HG03575 (cell line): ENCODE results near the gene EEF1AKMT4.

Experiments used
- ATAC-seq: cut with Tn5 transposase; IDR thresholded peaks from one replicate; pipeline ENCODE4 v1.9.1; 2021; ENCODE audit not compliant: unreplicated experiment, insufficient number of reproducible peaks, low FRiP score; ENCODE audit errors: extremely low read depth

The EEF1AKMT4 gene

DNA sequence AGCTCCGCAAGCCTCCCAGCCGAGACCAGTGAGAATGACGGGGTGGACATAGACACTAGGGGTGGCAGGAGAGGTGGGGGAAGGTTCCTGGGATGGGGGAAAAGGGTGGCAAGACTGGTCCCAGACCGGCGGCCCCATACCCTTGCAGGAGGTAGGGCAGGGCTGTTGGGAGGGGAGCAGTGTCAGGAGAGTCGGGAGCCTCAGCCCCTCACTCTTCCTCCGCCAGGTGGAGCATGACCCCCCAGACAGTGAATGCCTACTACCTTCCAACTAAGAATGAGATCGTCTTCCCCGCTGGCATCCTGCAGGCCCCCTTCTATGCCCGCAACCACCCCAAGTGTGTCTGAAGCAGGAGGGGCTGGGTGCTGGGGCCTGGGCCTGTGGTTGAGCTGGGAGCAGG, 40.9 kb downstream of the EEF1AKMT4 start:
- no peak for ATAC-seq

DNA sequence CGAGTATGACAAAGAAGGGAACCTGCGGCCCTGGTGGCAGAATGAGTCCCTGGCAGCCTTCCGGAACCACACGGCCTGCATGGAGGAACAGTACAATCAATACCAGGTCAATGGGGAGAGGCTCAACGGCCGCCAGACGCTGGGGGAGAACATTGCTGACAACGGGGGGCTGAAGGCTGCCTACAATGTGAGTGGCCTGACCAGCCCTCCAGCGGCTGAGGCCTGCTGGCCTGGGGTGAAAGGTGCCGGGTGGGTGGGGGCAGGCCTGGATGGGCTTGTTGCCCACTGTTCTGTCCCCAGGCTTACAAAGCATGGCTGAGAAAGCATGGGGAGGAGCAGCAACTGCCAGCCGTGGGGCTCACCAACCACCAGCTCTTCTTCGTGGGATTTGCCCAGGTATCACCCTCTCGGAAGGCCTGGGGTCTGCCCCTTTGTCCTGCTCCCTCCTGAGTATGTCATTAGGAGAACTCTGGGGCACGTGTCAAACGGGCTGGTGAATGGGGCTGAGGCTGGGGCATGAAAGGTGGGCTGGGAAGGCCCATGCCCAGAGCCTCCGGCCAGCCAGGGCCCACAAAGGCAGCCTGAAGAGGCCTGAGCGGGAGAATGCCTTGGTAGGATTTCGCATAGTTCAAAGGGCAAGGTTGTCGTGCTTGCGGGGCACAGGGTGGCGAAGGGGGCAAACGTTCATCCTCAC, 41.7 kb downstream of the EEF1AKMT4 start:
- ATAC-seq: no peak

DNA sequence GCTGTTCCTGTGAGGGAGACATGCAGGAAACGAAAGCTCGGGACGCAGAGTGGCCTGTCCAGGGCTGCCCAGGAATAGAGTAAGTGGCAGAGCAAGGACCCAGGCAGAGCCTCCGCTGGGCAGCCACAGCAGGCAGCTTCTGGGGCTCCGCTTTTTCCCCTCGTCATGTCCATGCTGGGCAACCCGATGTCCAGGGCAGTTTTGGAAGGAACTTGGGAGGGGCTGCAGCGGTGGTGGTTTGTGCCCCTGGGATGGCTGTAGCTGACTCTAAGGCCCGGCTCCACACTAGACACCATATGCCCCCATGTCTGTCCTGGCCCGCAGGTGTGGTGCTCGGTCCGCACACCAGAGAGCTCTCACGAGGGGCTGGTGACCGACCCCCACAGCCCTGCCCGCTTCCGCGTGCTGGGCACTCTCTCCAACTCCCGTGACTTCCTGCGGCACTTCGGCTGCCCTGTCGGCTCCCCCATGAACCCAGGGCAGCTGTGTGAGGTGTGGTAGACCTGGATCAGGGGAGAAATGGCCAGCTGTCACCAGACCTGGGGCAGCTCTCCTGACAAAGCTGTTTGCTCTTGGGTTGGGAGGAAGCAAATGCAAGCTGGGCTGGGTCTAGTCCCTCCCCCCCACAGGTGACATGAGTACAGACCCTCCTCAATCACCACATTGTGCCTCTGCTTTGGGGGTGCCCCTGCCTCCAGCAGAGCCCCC, 42.4 kb downstream of the EEF1AKMT4 start:
- no peak for ATAC-seq

DNA sequence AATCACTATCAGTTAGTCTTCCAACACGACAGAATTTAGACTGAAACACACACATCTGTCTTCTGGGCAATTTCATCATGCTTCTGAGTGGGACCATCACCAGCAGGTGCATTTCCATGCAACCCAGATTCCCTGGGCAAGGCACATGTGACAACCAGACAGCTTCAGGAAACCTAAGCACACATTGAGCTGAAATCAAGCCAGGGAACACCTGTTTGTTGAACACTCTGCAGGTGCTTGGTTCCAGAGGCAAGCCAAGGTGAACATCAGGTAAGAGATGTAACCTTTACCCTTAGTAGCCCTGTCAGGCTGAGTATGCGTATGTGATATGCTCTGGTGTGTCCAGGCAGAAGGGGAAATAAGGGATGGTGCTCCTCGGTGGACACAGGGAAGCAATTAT, 46.3 kb downstream of the EEF1AKMT4 start:
- no peak for ATAC-seq

DNA sequence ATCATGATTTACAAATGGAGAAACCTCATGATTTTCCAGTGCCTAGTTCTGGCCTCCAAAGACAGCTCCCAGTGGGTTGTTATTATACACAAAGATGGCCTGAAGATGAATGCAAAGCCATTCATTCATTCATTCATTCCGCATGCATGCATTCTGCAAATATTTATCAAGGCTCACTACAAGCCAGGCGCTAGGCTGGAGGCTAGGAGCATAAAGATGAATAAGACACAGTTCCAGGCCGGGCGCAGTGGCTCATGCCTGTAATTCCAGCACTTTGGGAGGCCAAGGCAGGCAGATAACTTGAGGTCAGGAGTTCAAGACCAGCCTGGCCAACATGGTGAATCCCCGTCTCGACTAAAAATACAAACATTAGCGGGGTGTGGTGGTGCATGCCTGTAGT, 47.1 kb downstream of the EEF1AKMT4 start:
- ATAC-seq: no peak

DNA sequence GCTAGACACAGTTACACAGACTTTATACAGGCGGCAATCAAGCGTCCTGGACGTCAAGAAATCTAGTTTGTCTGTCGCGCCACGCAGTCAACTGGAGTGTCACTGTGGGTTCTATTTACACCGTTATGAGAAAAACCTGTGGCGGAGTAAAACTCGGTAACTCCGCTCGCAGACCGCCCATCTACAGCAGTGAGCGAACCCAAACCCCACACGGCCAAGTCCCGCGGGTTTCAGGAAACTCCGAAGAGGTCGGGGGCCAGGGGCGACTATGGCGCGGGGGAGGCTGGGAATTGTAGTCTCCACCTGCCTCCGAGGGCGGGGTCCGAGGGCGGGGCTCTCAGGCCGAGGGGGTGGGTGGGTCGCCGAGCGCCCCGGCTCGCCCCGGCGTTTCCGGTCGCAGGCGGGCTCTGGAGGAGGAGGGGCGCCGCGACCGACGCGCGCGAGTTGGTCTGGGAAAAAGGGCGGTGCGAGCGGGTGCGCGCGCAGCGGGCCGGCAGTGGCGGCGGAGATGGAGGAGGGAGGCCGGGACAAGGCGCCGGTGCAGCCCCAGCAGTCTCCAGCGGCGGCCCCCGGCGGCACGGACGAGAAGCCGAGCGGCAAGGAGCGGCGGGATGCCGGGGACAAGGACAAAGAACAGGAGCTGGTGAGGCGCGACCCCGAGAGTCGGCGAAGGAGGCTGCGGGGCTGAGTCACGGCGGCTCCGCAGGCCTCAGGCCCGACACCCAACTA, 49.5 kb downstream of the EEF1AKMT4 start, which contains the start of gene PSMD2:
Gene PSMD2, plus strand, starts transcription at position 483 of the 729 bp plus-strand sequence. Its CDS starts 26 bp downstream, at position 509.
- peak; percentile 48 for ATAC-seq

DNA sequence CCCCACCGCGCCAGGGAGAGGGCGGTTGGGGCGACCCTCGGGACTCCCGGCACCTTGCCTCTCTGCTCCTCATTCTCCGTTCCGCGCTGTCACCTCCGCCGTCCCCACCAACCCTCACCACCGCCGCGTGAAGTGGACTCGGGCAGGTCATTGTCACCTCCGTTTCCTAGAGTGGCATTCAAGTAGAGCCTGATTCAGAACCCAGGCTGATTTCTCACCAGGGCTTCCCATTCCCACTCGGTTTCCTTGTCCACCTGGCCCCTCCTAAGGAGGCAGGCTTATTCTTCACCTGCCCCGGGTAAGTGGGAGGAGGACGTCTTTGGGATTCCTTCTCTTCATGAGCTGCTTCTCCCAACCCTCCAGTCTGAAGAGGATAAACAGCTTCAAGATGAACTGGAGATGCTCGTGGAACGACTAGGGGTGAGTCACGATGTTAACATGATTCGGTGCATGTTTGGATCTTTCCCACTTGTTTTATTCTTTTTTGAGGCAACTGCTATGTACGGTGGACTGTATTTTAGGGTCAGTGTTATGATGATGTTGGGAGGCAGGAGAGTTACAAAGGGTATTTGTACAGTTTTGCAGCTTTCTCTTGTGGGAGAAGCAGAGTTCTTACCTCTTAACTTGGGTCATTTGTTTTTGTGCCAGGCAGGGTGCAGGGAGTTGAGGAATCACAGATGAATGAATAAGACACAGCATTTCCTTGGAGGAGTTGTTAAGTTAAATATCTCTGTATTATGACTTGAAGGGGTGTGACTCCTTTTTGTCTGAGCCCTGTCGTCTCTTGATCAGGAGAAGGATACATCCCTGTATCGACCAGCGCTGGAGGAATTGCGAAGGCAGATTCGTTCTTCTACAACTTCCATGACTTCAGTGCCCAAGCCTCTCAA, 50.3 kb downstream of the EEF1AKMT4 start:
- no peak for ATAC-seq

DNA sequence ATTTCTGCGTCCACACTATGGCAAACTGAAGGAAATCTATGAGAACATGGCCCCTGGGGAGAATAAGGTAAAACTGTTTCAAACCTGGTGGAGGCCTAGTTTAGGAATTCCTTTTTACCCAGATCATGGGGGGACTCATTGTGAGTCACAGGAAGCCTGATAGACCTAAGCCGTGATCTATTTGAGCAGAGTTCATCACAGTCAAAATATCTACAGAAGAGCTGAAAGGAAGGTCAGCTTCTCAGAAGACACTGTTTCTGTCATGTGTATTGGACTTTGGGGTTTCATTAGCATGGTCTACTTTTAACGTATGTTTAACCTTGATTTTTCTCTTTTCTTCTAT, 50.9 kb downstream of the EEF1AKMT4 start:
- ATAC-seq: no peak

DNA sequence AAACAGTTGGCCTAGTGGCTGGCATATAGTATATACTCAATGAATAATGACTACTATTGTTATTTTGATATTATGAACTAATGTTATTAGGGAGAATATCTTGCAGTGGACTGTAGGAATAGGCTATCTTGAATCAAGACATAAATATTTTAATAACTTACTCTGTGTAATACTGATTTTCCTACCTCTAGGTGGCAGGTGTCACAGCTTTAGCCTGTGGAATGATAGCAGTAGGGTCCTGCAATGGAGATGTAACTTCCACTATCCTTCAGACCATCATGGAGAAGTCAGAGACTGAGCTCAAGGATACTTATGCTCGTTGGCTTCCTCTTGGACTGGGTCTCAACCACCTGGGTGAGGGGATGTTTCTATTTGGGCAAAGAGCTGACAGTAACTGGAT, 56.1 kb downstream of the EEF1AKMT4 start:
- no peak for ATAC-seq

DNA sequence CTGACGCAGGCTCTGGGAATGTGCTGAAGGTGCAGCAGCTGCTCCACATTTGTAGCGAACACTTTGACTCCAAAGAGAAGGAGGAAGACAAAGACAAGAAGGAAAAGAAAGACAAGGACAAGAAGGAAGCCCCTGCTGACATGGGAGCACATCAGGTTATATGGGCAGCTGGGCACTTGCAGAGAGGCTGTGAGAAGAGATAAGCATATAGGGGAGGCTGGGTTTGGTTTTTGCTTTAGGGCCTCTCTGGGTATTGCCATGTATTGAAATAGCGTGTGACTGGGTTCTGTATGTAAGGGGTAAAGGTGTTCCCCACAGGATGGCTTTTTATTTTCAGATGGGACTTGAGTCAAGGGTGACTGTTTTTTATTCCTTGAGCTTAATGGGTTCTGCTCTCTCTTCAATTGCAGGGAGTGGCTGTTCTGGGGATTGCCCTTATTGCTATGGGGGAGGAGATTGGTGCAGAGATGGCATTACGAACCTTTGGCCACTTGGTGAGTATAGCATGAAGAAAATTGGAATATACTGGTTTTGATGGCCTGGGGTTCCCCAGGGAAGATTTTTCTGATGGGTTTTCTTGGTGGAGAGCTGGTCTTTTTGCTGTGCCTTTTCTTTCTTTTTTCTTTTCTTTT, 57.0 kb downstream of the EEF1AKMT4 start:
- no peak for ATAC-seq

DNA sequence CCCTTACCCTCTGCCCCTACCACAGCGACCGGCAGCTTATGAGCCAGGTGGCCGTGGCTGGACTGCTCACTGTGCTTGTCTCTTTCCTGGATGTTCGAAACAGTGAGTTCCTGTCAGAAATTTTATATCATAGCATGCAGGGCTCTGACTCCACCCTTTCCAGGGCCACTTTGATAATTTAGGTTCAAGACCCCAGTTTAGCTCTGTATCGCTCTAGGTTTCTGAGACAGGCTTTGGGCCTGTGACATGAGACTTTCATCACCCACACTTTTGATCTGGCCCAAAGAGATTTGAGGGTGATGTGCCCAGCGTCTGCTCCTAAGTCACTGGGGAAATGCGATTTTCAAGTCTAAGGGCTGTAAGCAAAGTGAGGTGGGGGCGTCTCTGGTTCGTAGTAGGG, 58.4 kb downstream of the EEF1AKMT4 start:
- ATAC-seq: no peak
